NT2/D1 (cell line): ENCODE results near the gene CASR.

Source experiments
- DNase-seq: peaks from one replicate; pipeline ENCODE4 v3.0.0-alpha.2; 2011; ENCODE audit warnings: low read depth, low spot score
- H3K27me3 ChIP-seq: 2 replicates; pipeline ENCODE4 v1.6.0; 2011; ENCODE audit warnings: mild to moderate bottlenecking; ENCODE audit not compliant: insufficient read length, insufficient read depth
- H3K36me3 ChIP-seq: 2 replicates; pipeline ENCODE4 v1.6.1; 2011; ENCODE audit warnings: mild to moderate bottlenecking, low read length, mixed read lengths; ENCODE audit not compliant: insufficient read depth, insufficient read length
- H3K4me1 ChIP-seq: 2 replicates; pipeline ENCODE4 v1.5.1; 2011; ENCODE audit not compliant: insufficient read depth, insufficient read length
- H3K4me3 ChIP-seq: 2 replicates; pipeline ENCODE4 v1.5.1; 2011; ENCODE audit warnings: low read depth; ENCODE audit not compliant: insufficient read length
- H3K9ac ChIP-seq: 2 replicates; pipeline ENCODE4 v1.6.0; 2011; ENCODE audit warnings: low read depth; ENCODE audit not compliant: insufficient read length
- H3K9me3 ChIP-seq: 2 replicates; pipeline ENCODE4 v1.5.1; 2011; ENCODE audit warnings: mild to moderate bottlenecking, low read length; ENCODE audit not compliant: insufficient read depth
- SUZ12 ChIP-seq: IDR thresholded peaks from 2 replicates; pipeline ENCODE4 v1.6.1; 2011; ENCODE audit not compliant: insufficient read length, insufficient read depth; ENCODE audit errors: extremely low read depth
- YY1 ChIP-seq: IDR thresholded peaks from 2 replicates; pipeline ENCODE4 v1.6.1; 2011; ENCODE audit not compliant: insufficient read length, insufficient read depth
- ZNF274 ChIP-seq: IDR thresholded peaks from 2 replicates; pipeline ENCODE4 v1.6.1; 2011; ENCODE audit warnings: mild to moderate bottlenecking, low read depth, low read length

The CASR gene

GRCh38 chr3:122247087-122247824 lies 63.8 kb downstream of the CASR start:
- Histone ChIP-seq H3K4me3 (no peak overlapping the region), H3K9me3 (no peaks in the 10 kb centered on the region), H3K27me3 (no peaks in the 10 kb centered on the region), H3K36me3 (no peaks in the 10 kb centered on the region), H3K4me1 (no peaks in the 10 kb centered on the region), H3K9ac (no peak overlapping the region)
- DNase-seq, result no peak
- TF ChIP-seq YY1, result no peak
- TF ChIP-seq ZNF274, result no peak

- Histone ChIP-seq H3K36me3 (no peaks in the 10 kb centered on the region), H3K4me1 (no peaks in the 10 kb centered on the region), H3K9ac (no peak overlapping the region), H3K27me3 (no peaks in the 10 kb centered on the region), H3K9me3 (no peaks in the 10 kb centered on the region), H3K4me3 (no peak overlapping the region)
- DNase-seq, result no peak
- TF ChIP-seq SUZ12, result no peak
- no peak for TF ChIP-seq ZNF274
- no peak for TF ChIP-seq YY1
Measured at GRCh38 chr3:122247825-122248185, 64.3 kb downstream of the CASR start.

- Histone ChIP-seq H3K4me1 (no peaks in the 10 kb centered on the region), H3K4me3 (no peak overlapping the region), H3K9me3 (no peaks in the 10 kb centered on the region), H3K36me3 (no peaks in the 10 kb centered on the region), H3K9ac (no peak overlapping the region), H3K27me3 (no peaks in the 10 kb centered on the region)
- DNase-seq, result no peak
- TF ChIP-seq SUZ12 (no peak), ZNF274 (no peak), YY1 (no peak)
Measured at GRCh38 chr3:122251428-122251827, 68.0 kb downstream of the CASR start.

- H3K4me3 ChIP-seq, result no peak overlapping the region
- TF ChIP-seq YY1 (no peak), SUZ12 (no peak), ZNF274 (no peak)
- no peaks in the 10 kb centered on the region for H3K9me3 ChIP-seq
- H3K4me1 ChIP-seq, result no peaks in the 10 kb centered on the region
- no peak overlapping the region for H3K9ac ChIP-seq
- DNase-seq, result no peak
- no peaks in the 10 kb centered on the region for H3K27me3 ChIP-seq
- H3K36me3 ChIP-seq, result no peaks in the 10 kb centered on the region
Measured at GRCh38 chr3:122253581-122253980, 70.1 kb downstream of the CASR start.

GRCh38 chr3:122255757-122256439 lies 72.4 kb downstream of the CASR start:
- H3K9ac ChIP-seq, result no peak overlapping the region
- H3K4me1 ChIP-seq, result no peaks in the 10 kb centered on the region
- TF ChIP-seq YY1, result no peak
- no peak for TF ChIP-seq ZNF274
- no peak for TF ChIP-seq SUZ12
- H3K27me3 ChIP-seq, result no peaks in the 10 kb centered on the region
- H3K9me3 ChIP-seq, result no peaks in the 10 kb centered on the region
- no peak overlapping the region for H3K4me3 ChIP-seq
- no peak for DNase-seq
- no peaks in the 10 kb centered on the region for H3K36me3 ChIP-seq

GRCh38 chr3:122257644-122258364 lies 74.3 kb downstream of the CASR start:
- Histone ChIP-seq H3K4me1 (no peaks in the 10 kb centered on the region), H3K9me3 (no peaks in the 10 kb centered on the region), H3K9ac (no peak overlapping the region), H3K36me3 (no peaks in the 10 kb centered on the region), H3K4me3 (no peak overlapping the region), H3K27me3 (no peaks in the 10 kb centered on the region)
- DNase-seq, result no peak
- TF ChIP-seq YY1 (no peak), SUZ12 (no peak), ZNF274 (no peak)

GRCh38 chr3:122258757-122259371 lies 75.4 kb downstream of the CASR start:
- Histone ChIP-seq H3K36me3 (no peaks in the 10 kb centered on the region), H3K4me3 (no peak overlapping the region), H3K27me3 (no peaks in the 10 kb centered on the region), H3K4me1 (no peaks in the 10 kb centered on the region), H3K9ac (no peak overlapping the region), H3K9me3 (no peaks in the 10 kb centered on the region)
- peak; percentile 64 for DNase-seq
- TF ChIP-seq ZNF274, result no peak
- no peak for TF ChIP-seq SUZ12
- no peak for TF ChIP-seq YY1
